Measurements from ENCODE around the gene BAG1.
A peak's percentile ranks its signal among the peaks of the same experiment; 100 is the strongest.

BAG1 gene

DNA sequence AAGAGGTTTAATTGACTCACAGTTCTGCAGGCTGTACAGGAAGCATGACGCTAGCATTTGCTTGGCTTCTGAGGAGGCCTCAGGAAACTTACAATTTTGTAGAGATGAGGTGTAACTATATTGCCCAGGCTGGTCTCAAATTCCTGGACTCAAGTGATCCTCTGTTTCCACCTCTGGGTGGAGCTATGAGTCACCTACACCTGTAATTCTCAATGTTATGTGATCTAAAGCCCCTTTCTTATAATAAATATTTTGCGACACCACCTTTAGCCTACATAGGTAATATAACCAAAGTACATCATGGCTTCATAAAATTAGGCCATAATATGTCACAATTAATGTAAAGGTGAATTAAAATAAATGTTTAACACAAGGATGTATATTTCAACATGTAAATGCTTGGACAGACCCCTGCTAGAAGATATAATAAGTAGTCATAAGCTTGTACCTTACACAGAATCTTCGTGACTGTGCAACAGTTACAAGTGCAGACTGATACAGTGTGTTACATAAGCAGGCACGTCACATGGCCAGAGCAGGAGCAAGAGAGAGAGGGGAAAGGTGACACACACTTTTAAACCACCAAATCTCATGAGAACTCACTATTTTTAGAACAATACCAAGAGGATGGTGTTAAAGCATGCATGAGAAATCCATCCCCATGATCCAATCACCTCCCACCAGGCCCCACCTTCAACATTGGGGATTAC is 54.3 kb downstream of the BAG1 start:
- Histone ChIP-seq H3K36me3 (ENCODE audit: control insufficient read depth, insufficient read depth, low read length) (no peaks in the 10 kb centered on the region), H3K27me3 (replicated peaks; ENCODE audit: control insufficient read depth, insufficient read depth, low read length) (no peaks in the 10 kb centered on the region), H3K4me3 (replicated peaks; ENCODE audit: low read depth, low read length) (no peak overlapping the region)
- TF ChIP-seq, protein P1, sequence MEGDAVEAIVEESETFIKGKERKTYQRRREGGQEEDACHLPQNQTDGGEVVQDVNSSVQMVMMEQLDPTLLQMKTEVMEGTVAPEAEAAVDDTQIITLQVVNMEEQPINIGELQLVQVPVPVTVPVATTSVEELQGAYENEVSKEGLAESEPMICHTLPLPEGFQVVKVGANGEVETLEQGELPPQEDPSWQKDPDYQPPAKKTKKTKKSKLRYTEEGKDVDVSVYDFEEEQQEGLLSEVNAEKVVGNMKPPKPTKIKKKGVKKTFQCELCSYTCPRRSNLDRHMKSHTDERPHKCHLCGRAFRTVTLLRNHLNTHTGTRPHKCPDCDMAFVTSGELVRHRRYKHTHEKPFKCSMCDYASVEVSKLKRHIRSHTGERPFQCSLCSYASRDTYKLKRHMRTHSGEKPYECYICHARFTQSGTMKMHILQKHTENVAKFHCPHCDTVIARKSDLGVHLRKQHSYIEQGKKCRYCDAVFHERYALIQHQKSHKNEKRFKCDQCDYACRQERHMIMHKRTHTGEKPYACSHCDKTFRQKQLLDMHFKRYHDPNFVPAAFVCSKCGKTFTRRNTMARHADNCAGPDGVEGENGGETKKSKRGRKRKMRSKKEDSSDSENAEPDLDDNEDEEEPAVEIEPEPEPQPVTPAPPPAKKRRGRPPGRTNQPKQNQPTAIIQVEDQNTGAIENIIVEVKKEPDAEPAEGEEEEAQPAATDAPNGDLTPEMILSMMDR (IDR thresholded peaks at IDR 0.05; ENCODE audit: insufficient read depth, low read length, poor library complexity, severe bottlenecking), result no peak
- no peak for DNase-seq (ENCODE audit: extremely low read depth, insufficient read length)

DNA sequence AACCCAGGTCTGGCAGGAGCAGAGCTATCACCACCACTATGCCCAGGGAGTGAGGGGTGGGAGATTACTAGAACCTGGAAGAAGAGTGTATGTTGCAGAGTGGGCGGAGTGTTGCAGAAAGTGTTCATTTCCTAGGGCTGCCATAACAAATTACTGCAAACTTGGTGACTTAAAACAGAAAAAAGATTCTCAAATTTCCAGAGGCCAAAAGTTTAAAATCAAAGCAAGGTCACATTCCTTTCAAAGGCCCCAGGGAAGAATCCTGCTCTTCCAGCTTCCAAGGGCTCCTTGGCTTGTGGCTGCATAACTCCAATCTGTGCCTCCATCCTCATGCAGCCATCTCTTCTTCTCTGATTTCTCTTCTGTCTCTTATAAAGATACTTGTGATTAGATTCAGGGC is 55.1 kb downstream of the BAG1 start:
- DNase-seq (ENCODE audit: extremely low read depth, insufficient read length), result no peak
- TF ChIP-seq, protein P1 (IDR thresholded peaks at IDR 0.05; ENCODE audit: insufficient read depth, low read length, poor library complexity, severe bottlenecking), result no peak
- Histone ChIP-seq H3K4me3 (replicated peaks; ENCODE audit: low read depth, low read length) (no peak overlapping the region), H3K27me3 (replicated peaks; ENCODE audit: control insufficient read depth, insufficient read depth, low read length) (no peaks in the 10 kb centered on the region), H3K36me3 (ENCODE audit: control insufficient read depth, insufficient read depth, low read length) (no peaks in the 10 kb centered on the region)

DNA sequence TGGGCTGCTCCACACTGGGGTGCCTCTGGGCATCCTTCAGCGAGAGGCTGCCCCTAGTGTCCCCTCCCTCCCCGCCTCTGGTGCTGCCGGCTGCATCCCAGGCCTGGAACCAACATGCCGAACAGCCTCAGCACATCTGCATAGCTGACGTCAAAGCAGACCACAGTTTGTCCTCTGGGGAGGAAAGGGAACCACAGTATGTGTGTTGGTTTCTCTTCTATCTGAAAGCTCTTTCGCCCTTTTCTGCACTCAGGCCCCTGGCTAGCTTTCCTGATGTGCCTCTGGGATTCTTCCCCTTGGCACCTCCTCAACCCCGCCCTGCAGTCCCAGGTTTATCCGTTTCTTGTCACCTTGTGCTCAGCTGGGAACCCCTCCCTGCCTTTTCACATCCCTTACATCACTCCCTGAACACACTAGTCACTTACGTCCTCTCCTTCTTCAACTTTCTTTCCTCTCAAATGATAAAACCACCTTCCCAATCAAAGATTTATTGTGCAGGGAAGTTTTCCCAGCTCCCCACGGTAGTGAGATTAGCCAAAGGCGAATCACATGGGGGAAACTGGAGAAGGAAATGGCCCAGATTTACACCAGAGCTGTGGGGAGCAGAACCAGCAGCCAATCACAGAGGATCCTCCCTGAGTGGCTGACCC is 61.8 kb downstream of the BAG1 start:
- TF ChIP-seq, protein P1 (IDR thresholded peaks at IDR 0.05; ENCODE audit: insufficient read depth, low read length, poor library complexity, severe bottlenecking), result no peak
- DNase-seq (ENCODE audit: extremely low read depth, insufficient read length), result peak; percentile 70
- no peaks in the 10 kb centered on the region for H3K36me3 ChIP-seq (ENCODE audit: control insufficient read depth, insufficient read depth, low read length)
- H3K27me3 ChIP-seq (replicated peaks; ENCODE audit: control insufficient read depth, insufficient read depth, low read length), result no peaks in the 10 kb centered on the region
- H3K4me3 ChIP-seq (replicated peaks; ENCODE audit: low read depth, low read length), result no peak overlapping the region
